Measurements from ENCODE around the gene PDE4B. TPM values are rescaled to one million over a fixed set of nuclear protein-coding genes. Genes with fewer than 3 reads are reported as not detected.

Gene PDE4B
- total and polyA plus RNA-seq, 2 of the 13 experiments (the other 11 are each of a cell fraction or from before 2014, with no cell fraction given), result not detected

- H4K20me1 ChIP-seq (ENCODE audit: insufficient read depth, low read length), result no peaks in the 10 kb centered on the region
- in situ Hi-C loops (cut with HindIII; ENCODE audit: extremely low pct_ligation_motif_present, low pct_unique_long_range_greater_than_20kb), result no loop called here
- no peak overlapping the region for H3K4me2 ChIP-seq (ENCODE audit: low read depth, low read length)
- no peak for DNase-seq (ENCODE audit: low spot score)
- H3K27ac ChIP-seq (ENCODE audit: extremely low read length, insufficient read depth, low read length), result no peak overlapping the region
- ChIA-PET POLR2A (no interaction called here), CTCF (ENCODE audit: low intra/inter-chr PET ratio, low total read pairs) (no interaction called here)
- no peak overlapping the region for H3K9ac ChIP-seq (ENCODE audit: insufficient read depth, low read depth, low read length)
- WGBS (ENCODE audit: low lambda C conversion rate), result 24% methylated on average over 3 of the region's 3 CpGs
- H3K27me3 ChIP-seq (ENCODE audit: control insufficient read depth in 1 of 2, insufficient read depth in 2 of 2, low read length in 2 of 2), result no peaks in the 10 kb centered on the region
- H3K79me2 ChIP-seq (ENCODE audit: insufficient read depth, low read length), result no peaks in the 10 kb centered on the region
- no TSS peak for BruUV-seq (replicated peaks)
- no peaks in the 10 kb centered on the region for H3K4me1 ChIP-seq (ENCODE audit: insufficient read depth, low read length)
- no peak overlapping the region for H2AFZ ChIP-seq (ENCODE audit: low read length)
- H3K36me3 ChIP-seq (replicated peaks in 1 of 2; ENCODE audit: control insufficient read depth in 1 of 2, insufficient read depth in 2 of 2, low read length in 2 of 2), result no peaks in the 10 kb centered on the region
- no peak overlapping the region for H3K4me3 ChIP-seq (replicated peaks in 1 of 3; ENCODE audit: insufficient read depth in 1 of 3, low read depth in 2 of 3, low read length in 3 of 3)
- FAIRE-seq, result no peak
- peaks cover 2% of the 10 kb centered on the region; the same call in 1 of the 2 replicates for H3K9me3 ChIP-seq (ENCODE audit: low read length)
- no peak for ATAC-seq
- intact Hi-C loops (cut with micrococcal nuclease; ENCODE audit: unreplicated experiment), result no loop called here
- TF ChIP-seq ZNF703 (CRISPR knock-in tag; IDR thresholded peaks at IDR 0.05; ENCODE audit: borderline replicate concordance) (no peak), AHDC1 (CRISPR knock-in tag; IDR thresholded peaks at IDR 0.05; ENCODE audit: borderline replicate concordance) (no peak), ZNF609 (CRISPR knock-in tag; IDR thresholded peaks at IDR 0.05; ENCODE audit: borderline replicate concordance) (no peak)
These were observed 607.3 kb downstream of the PDE4B start for GRCh38 chr1:66399888-66400529.

Measured in HepG2 (cell line).